Large intestine (tissue), 3 donors: ENCODE data around the gene FMN2. TPM values are rescaled to one million over a fixed set of nuclear protein-coding genes. Genes with fewer than 3 reads are reported as not detected.
A peak's percentile ranks its signal among the peaks of the same experiment; 100 is the strongest.

Source experiments
- DNase-seq, 2 donors: peaks; one replicate each; pipeline versions ENCODE4 v3.0.0 to v3.0.0-alpha.2; 2013
- H3K27ac ChIP-seq: one replicate; pipeline ENCODE4 v1.5.1; 2013; ENCODE audit warnings: low read length
- H3K27me3 ChIP-seq: 2 replicates; pipeline ENCODE4 v1.6.1; 2013; ENCODE audit warnings: low read length; ENCODE audit not compliant: control insufficient read depth, insufficient read depth
- H3K36me3 ChIP-seq: 2 replicates; pipeline ENCODE4 v1.6.1; 2013; ENCODE audit warnings: low read length; ENCODE audit not compliant: control insufficient read depth, insufficient read depth
- H3K4me1 ChIP-seq: one replicate; pipeline ENCODE4 v1.6.1; 2013; ENCODE audit warnings: low read length; ENCODE audit not compliant: control insufficient read depth, insufficient read depth
- H3K4me3 ChIP-seq: one replicate; pipeline ENCODE4 v1.5.1; 2013; ENCODE audit warnings: low read length
- H3K9me3 ChIP-seq: one replicate; pipeline ENCODE4 v1.6.1; 2013; ENCODE audit warnings: mild to moderate bottlenecking, low read depth, low read length, moderate library complexity; ENCODE audit not compliant: control insufficient read depth
- WGBS: methylation state at CpG from one replicate; pipeline ENCODE4 v1.1.5; 2013; ENCODE audit warnings: low lambda C conversion rate; ENCODE audit not compliant: insufficient coverage; 5-methylcytosine and 5-hydroxymethylcytosine counted together
- polyA plus RNA-seq: library from polyadenylated mRNA; unstranded; fragments of 120-200 nt; gene quantifications from one replicate; pipeline ENCODE4 v1.2.1, GENCODE V29; 2013

The FMN2 gene
- polyA plus RNA-seq, 1 donor, result 1.8 TPM

- Histone ChIP-seq H3K36me3 (no peaks in the 10 kb centered on the region), H3K9me3 (no peaks in the 10 kb centered on the region), H3K27me3 (no peaks in the 10 kb centered on the region), H3K27ac (no peak overlapping the region), H3K4me1 (no peaks in the 10 kb centered on the region), H3K4me3 (no peak overlapping the region)
- no peak for DNase-seq
- WGBS, result no CpG with 5 or more reads among the region's 2 CpGs
Observed at GRCh38 chr1:240387051-240387450, 295.4 kb downstream of the FMN2 start.

GRCh38 chr1:240391660-240392260 lies 300.1 kb downstream of the FMN2 start:
- WGBS, result 71% methylated on average over 1 of the region's 2 CpGs
- Histone ChIP-seq H3K27ac (no peak overlapping the region), H3K36me3 (no peaks in the 10 kb centered on the region)

GRCh38 chr1:240394353-240394752 lies 302.7 kb downstream of the FMN2 start:
- no peak for DNase-seq
- no peaks in the 10 kb centered on the region for H3K27me3 ChIP-seq
- no peak overlapping the region for H3K27ac ChIP-seq
- WGBS, result 83% methylated on average over 2 of the region's 4 CpGs
- no peak overlapping the region for H3K4me3 ChIP-seq
- no peaks in the 10 kb centered on the region for H3K4me1 ChIP-seq
- H3K36me3 ChIP-seq, result no peaks in the 10 kb centered on the region
- H3K9me3 ChIP-seq, result no peaks in the 10 kb centered on the region

More at GRCh38 chr1:240391660-240392260, 300.1 kb downstream of the FMN2 start:
- no peaks in the 10 kb centered on the region for H3K4me1 ChIP-seq
- no peak overlapping the region for H3K4me3 ChIP-seq
- H3K27me3 ChIP-seq, result no peaks in the 10 kb centered on the region
- H3K9me3 ChIP-seq, result no peaks in the 10 kb centered on the region
- no peak for DNase-seq

- H3K27ac ChIP-seq, result no peak overlapping the region
Observed at GRCh38 chr1:240395336-240395735, 303.7 kb downstream of the FMN2 start.

GRCh38 chr1:240399381-240399780 lies 307.7 kb downstream of the FMN2 start:
- no peaks in the 10 kb centered on the region for H3K9me3 ChIP-seq
- H3K27me3 ChIP-seq, result no peaks in the 10 kb centered on the region
- H3K36me3 ChIP-seq, result no peaks in the 10 kb centered on the region
- no peak overlapping the region for H3K4me3 ChIP-seq
- no CpG with 5 or more reads among the region's 6 CpGs for WGBS
- peak; percentile 57 to 63 for DNase-seq
- no peaks in the 10 kb centered on the region for H3K4me1 ChIP-seq
- H3K27ac ChIP-seq, result no peak overlapping the region

More at GRCh38 chr1:240395336-240395735, 303.7 kb downstream of the FMN2 start:
- WGBS, result 100% methylated on average over 1 of the region's 1 CpG
- H3K36me3 ChIP-seq, result no peaks in the 10 kb centered on the region
- no peaks in the 10 kb centered on the region for H3K9me3 ChIP-seq
- H3K27me3 ChIP-seq, result no peaks in the 10 kb centered on the region
- no peaks in the 10 kb centered on the region for H3K4me1 ChIP-seq
- DNase-seq, result no peak
- H3K4me3 ChIP-seq, result no peak overlapping the region

GRCh38 chr1:240401731-240402130 lies 310.0 kb downstream of the FMN2 start:
- H3K4me1 ChIP-seq, result no peaks in the 10 kb centered on the region
- H3K27ac ChIP-seq, result no peak overlapping the region
- no peaks in the 10 kb centered on the region for H3K9me3 ChIP-seq
- no peaks in the 10 kb centered on the region for H3K27me3 ChIP-seq
- no peaks in the 10 kb centered on the region for H3K36me3 ChIP-seq
- no peak for DNase-seq
- H3K4me3 ChIP-seq, result no peak overlapping the region
- no CpG with 5 or more reads among the region's 4 CpGs for WGBS

- Histone ChIP-seq H3K4me3 (no peak overlapping the region), H3K36me3 (no peaks in the 10 kb centered on the region), H3K4me1 (no peaks in the 10 kb centered on the region), H3K27me3 (no peaks in the 10 kb centered on the region), H3K9me3 (no peaks in the 10 kb centered on the region), H3K27ac (no peak overlapping the region)
- DNase-seq, result no peak
- WGBS, result 88% methylated on average over 2 of the region's 4 CpGs
Observed at GRCh38 chr1:240402326-240402725, 310.6 kb downstream of the FMN2 start.

- no peaks in the 10 kb centered on the region for H3K27me3 ChIP-seq
- DNase-seq, result peak in 1 of 2 donors; percentile 2
- no peaks in the 10 kb centered on the region for H3K9me3 ChIP-seq
- no peaks in the 10 kb centered on the region for H3K4me1 ChIP-seq
- no CpG with 5 or more reads among the region's 4 CpGs for WGBS
- no peak overlapping the region for H3K4me3 ChIP-seq
- no peaks in the 10 kb centered on the region for H3K36me3 ChIP-seq
- H3K27ac ChIP-seq, result no peak overlapping the region
Observed at GRCh38 chr1:240404286-240404685, 312.6 kb downstream of the FMN2 start.

- Histone ChIP-seq H3K27me3 (no peaks in the 10 kb centered on the region), H3K36me3 (no peaks in the 10 kb centered on the region), H3K27ac (no peak overlapping the region), H3K4me1 (no peaks in the 10 kb centered on the region), H3K9me3 (no peaks in the 10 kb centered on the region), H3K4me3 (no peak overlapping the region)
- DNase-seq, result no peak
- 88% methylated on average over 5 of the region's 12 CpGs for WGBS
Observed at GRCh38 chr1:240405751-240406150, 314.1 kb downstream of the FMN2 start.

- Histone ChIP-seq H3K4me1 (no peaks in the 10 kb centered on the region), H3K4me3 (no peak overlapping the region), H3K27ac (no peak overlapping the region), H3K36me3 (no peaks in the 10 kb centered on the region), H3K9me3 (no peaks in the 10 kb centered on the region), H3K27me3 (no peaks in the 10 kb centered on the region)
- DNase-seq, result no peak
- WGBS, result no CpG with 5 or more reads among the region's 5 CpGs
Observed at GRCh38 chr1:240407407-240407806, 315.7 kb downstream of the FMN2 start.

- Histone ChIP-seq H3K4me3 (no peak overlapping the region), H3K27ac (no peak overlapping the region), H3K27me3 (no peaks in the 10 kb centered on the region), H3K36me3 (no peaks in the 10 kb centered on the region), H3K4me1 (no peaks in the 10 kb centered on the region), H3K9me3 (no peaks in the 10 kb centered on the region)
- no peak for DNase-seq
Observed at GRCh38 chr1:240409615-240410014, 317.9 kb downstream of the FMN2 start.
